Spinal cord (tissue), 10 donors: ENCODE data around the gene SRSF4. TPM values are rescaled to one million over a fixed set of nuclear protein-coding genes. Genes with fewer than 3 reads are reported as not detected.
A peak's percentile ranks its signal among the peaks of the same experiment; 100 is the strongest.
"Not testable (repeated sequence)": the region's sequence is repeated elsewhere in the genome, so short reads cannot be mapped to it uniquely, and the experiment has no call there.

ENCODE experiments used
- DNase-seq, 6 donors: peaks; one replicate each; pipeline versions ENCODE4 v3.0.0 to v3.0.0-alpha.2; 2013 to 2015; ENCODE audit warnings: low spot score in 6 of 6, low read depth in 4 of 6
- H3K27ac ChIP-seq: one replicate; pipeline ENCODE4 v1.5.1; 2013; ENCODE audit warnings: low read depth, low read length, control low read depth
- H3K27me3 ChIP-seq: one replicate; pipeline ENCODE4 v1.6.1; 2013; ENCODE audit warnings: low read length; ENCODE audit not compliant: control insufficient read depth, insufficient read depth
- H3K36me3 ChIP-seq: one replicate; pipeline ENCODE4 v1.6.1; 2013; ENCODE audit warnings: low read length; ENCODE audit not compliant: control insufficient read depth, insufficient read depth
- H3K4me1 ChIP-seq: one replicate; pipeline ENCODE4 v1.6.1; 2013; ENCODE audit warnings: low read length; ENCODE audit not compliant: control insufficient read depth, insufficient read depth
- H3K4me3 ChIP-seq: one replicate; pipeline ENCODE4 v1.5.1; 2013; ENCODE audit warnings: low read depth, low read length, control low read depth
- H3K9me3 ChIP-seq: one replicate; pipeline ENCODE4 v1.6.1; 2013; ENCODE audit warnings: low read length; ENCODE audit not compliant: control insufficient read depth, insufficient read depth
- WGBS: methylation state at CpG from one replicate; pipeline ENCODE4 v1.1.5; 2013; ENCODE audit warnings: missing lambda C conversion rate; ENCODE audit not compliant: insufficient coverage; 5-methylcytosine and 5-hydroxymethylcytosine counted together
- polyA plus RNA-seq, 2 donors: library from polyadenylated mRNA; unstranded; fragments of 120-200 nt; gene quantifications; one replicate each; pipeline ENCODE4 v1.2.1, GENCODE V29; 2013; ENCODE audit not compliant: insufficient read length in 2 of 2
- total RNA-seq, 2 donors: library from RNA; depleted of rRNA in 1 of 2; stranded (reverse); fragments of 120-200 nt in 1 of 2; fragments of >200 nt in 1 of 2; gene quantifications; one replicate each; pipeline versions ENCODE4 v1.2.3 to v1.2.4, GENCODE V29; 2013 to 2014
- donor health status: healthy.

Gene SRSF4
- total and polyA plus RNA-seq, 4 donors = 36.6 to 117 (median 78.7) TPM

DNA sequence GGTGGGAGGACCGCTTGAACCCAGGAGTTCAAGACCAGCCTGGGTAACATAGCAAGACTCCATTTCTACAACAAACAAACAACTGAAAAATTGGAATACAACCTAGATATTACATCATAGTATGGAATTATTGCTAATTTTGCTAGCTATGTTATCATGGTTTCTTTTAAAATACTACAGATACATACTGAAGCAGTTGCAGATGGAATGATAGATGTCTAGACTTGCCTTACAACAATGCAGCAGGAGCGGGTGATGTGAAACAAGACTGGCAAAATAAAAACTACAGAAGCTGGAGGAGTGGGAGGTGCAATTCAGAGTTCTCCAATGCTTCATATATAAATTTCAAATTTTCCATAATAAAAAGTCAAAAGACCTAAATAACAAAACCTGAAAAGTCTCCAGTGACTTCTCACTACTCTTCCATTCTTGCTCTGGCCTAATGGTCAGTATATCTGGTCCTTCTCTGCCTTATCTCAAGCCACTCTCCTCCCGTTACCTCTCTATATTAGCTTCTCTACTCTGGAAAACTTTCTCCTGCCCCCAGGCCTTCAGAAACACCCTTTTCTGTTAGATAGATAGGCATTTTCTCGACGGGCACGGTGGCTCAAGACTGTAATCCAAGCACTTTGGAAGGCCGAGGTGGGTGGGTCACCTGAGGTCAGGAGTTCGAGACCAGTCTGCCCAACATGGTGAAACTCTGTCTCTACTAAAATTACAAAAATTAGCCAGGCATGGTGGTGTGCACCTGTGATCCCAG, 29.5 kb downstream of the SRSF4 start:
- Histone ChIP-seq H3K9me3 (no peaks in the 10 kb centered on the region), H3K27me3 (no peaks in the 10 kb centered on the region)

DNA sequence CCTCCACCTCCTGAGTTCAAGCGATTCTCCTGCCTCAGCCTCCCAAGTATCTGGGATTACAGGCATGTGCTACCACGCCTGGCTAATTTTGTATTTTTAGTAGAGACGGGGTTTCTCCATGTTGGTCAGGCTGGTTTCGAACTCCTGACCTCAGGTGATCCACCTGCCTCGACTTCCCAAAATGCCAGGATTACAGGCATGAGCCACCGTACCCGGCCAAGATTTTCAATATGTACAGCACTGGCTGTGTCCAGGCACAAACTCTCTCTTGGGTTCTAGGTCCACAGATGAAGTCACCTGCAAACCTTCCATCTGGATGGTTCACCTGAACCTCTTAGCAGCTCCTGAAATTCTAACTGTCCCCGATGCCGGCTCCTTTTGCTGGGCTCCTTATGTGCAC, 31.4 kb downstream of the SRSF4 start:
- WGBS = 98% methylated on average over 7 of the region's 9 CpGs
- H3K4me3 ChIP-seq, DNase-seq, H3K27ac ChIP-seq, H3K4me1 ChIP-seq, H3K9me3 ChIP-seq, H3K27me3 ChIP-seq: not testable (repeated sequence)
- H3K36me3 ChIP-seq = peaks cover 77% of the 10 kb centered on the region

More for the DNA sequence above, 29.5 kb downstream of the SRSF4 start:
- no peak for DNase-seq
- Histone ChIP-seq H3K4me1 (no peaks in the 10 kb centered on the region), H3K27ac (no peak overlapping the region), H3K4me3 (no peak overlapping the region), H3K36me3 (peaks cover 74% of the 10 kb centered on the region)
- 100% methylated on average over 5 of the region's 8 CpGs for WGBS

DNA sequence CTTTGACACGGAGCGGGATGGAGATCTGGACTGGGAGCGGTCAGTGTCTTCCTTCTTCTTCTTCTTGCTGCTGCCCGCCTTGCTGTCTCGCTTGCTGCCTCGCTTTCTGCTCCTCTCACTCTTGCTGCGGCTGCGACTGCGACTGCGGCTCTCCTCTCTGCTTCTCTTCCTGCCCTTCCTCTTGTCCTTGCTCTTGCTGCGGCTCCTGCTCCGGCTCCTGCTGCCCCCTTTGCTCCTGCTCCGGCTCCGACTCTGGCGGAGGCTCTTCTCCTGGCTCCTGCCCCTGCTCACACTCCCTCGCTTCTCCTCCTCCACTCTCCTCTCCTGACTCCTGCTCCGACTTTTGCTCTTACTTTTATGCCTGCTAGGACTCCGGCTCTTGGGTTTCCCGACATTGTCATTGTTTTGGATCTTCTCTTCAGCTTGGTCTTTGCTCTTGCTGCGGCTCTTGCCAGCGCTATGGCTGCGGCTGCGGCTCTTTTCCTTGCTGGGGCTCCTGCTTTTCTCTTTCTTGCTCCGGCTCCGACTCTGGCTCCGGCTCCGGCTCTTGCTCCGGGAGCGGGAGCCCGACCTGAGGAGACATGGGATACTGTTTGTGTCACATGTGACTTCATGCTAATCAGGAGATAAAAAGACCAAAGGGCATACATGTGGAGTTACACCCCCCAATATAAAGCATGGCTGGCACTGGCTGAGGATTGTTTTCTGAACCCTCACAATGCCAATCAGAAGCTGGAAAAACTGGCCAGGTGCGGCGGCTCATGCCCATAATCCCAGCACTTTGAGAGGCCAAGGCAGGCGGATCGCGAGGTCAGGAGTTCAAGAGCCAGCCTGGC, 32.8 kb downstream of the SRSF4 start:
- Histone ChIP-seq H3K27ac (no peak overlapping the region), H3K36me3 (peaks cover 67% of the 10 kb centered on the region), H3K27me3 (no peaks in the 10 kb centered on the region), H3K9me3 (no peaks in the 10 kb centered on the region), H3K4me1 (no peaks in the 10 kb centered on the region), H3K4me3 (no peak overlapping the region)
- WGBS = 94% methylated on average over 25 of the region's 35 CpGs
- no peak for DNase-seq

DNA sequence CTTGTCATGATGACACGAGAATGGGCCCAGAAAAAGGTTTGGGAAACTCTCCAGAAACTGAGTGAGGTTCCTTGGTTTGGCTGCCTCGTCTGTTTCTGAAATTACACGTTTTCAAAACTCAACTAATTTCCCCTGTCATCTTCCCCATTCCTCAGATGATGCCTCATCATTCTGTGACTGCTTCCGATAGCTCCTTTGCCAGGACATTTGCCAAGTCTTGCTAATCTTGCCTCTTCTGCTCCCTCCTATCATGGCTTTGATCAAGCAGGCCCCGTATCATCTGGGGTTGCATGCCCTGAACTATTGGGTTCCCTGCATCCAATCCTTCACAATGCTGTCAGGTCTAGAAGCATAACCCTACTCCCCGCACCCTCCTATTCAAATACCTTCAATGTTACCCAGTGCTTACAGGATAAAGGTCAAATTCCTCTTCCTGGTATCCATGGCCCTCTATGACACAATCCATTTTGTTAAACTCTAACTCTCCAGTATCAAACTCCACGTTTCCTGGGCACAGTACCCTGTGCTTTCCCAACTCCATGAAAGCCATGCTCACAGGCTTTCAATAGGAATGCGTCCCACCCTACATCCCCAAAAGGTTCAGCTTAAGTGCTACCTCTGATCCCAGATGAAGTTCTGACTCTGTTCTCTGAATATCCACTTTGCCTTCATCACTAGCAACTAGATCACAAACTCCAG, 35.8 kb downstream of the SRSF4 start:
- no peak for DNase-seq

DNA sequence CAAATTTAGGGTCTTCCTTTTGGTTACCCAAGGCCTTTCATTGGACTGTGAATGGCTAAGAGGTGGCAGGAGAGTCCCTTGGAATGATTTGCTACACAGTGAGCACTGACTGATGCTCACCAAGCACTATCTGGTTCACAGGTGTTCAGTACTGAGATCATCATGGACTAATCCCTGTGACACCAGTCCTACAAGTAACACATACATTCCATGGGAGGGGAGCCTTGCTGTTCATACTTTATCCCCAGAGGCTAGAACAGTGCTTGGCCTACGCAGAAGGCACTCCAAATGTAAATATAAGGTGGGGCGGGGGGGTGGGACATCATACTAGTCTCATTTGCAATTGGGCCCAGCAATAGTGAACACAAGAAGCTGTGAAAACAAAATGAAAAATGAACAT, 37.5 kb downstream of the SRSF4 start:
- no CpG with 5 or more reads among the region's 2 CpGs for WGBS
- Histone ChIP-seq H3K36me3 (peaks cover 33% of the 10 kb centered on the region), H3K27me3 (no peaks in the 10 kb centered on the region), H3K4me3 (no peak overlapping the region), H3K9me3 (no peaks in the 10 kb centered on the region), H3K27ac (no peak overlapping the region), H3K4me1 (no peaks in the 10 kb centered on the region)
- no peak for DNase-seq

More for the DNA sequence above, 35.8 kb downstream of the SRSF4 start:
- Histone ChIP-seq H3K27ac (no peak overlapping the region), H3K27me3 (no peaks in the 10 kb centered on the region), H3K36me3 (peaks cover 49% of the 10 kb centered on the region), H3K4me3 (no peak overlapping the region), H3K4me1 (no peaks in the 10 kb centered on the region), H3K9me3 (no peaks in the 10 kb centered on the region)
- WGBS = 92% methylated on average over 8 of the region's 8 CpGs

DNA sequence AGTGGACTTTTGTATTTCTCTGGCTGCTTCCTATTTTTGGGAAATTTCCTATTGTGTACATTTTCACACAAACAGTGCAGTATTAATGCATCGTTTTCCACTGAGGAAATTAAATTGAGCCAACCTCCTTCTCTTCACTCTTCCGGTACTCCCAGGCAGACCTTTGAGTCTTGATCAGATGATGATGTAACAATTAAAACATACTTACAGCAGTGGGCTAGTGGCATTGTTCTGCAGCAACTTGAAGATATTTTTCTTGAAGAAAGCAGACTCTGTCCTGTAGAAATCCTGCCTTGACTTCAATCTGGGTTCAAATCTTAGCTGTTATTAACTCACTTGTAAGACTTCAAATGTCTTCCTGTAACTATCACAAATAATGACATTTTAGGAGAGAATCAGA, 39.0 kb downstream of the SRSF4 start:
- H3K27me3 ChIP-seq = no peaks in the 10 kb centered on the region
- H3K27ac ChIP-seq = no peak overlapping the region
- no peaks in the 10 kb centered on the region for H3K4me1 ChIP-seq
- DNase-seq = no peak
- no peaks in the 10 kb centered on the region for H3K9me3 ChIP-seq
- H3K4me3 ChIP-seq = no peak overlapping the region
- no CpG with 5 or more reads among the region's 2 CpGs for WGBS
- peaks cover 19% of the 10 kb centered on the region for H3K36me3 ChIP-seq

DNA sequence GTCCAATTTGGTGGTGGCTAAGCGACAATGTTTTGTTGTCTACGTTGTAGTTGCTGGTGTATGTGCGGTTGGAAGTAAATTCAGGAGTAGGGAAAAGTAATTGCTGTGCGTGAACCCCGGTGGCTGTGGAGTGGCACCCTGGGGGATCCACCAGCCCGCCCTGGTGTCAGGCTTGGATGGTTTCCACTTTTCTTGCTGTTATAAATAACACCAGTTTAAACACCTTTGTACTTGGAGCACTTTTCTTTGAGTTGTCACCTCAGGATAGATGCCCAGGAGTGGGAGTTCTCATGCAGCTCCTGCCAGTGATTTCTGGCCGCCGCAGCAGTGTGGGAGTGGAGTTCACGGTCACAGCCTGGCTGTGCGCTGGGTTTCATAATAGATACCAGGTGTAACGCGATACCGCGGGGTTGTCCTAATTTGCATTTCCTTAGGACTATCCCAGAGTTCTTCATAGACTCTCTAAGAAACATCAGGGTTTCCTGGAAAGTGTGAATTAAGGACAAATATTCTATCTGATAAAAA, 45.2 kb downstream of the SRSF4 start:
- Histone ChIP-seq H3K4me3 (no peak overlapping the region), H3K9me3 (no peaks in the 10 kb centered on the region), H3K36me3 (no peaks in the 10 kb centered on the region), H3K27ac (no peak overlapping the region), H3K4me1 (peaks cover 19% of the 10 kb centered on the region), H3K27me3 (peaks cover 4% of the 10 kb centered on the region)
- no peak for DNase-seq
- WGBS = 70% methylated on average over 2 of the region's 14 CpGs

DNA sequence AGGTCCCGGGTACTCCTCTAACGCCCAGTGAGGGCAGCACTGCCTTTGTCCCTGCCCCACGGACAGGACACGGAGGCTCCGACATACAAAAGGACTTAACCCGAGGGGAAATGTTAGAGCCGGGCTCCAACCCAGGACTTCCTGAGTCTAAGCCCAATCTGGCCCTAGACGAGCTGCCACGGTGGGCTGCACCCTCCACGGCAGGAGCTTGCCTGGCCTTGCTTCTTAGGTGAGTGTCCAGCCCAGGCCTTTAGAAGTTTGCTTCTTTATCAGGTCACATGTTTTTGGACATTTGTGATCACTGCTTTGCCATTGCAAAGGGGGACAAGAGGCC, 47.0 kb downstream of the SRSF4 start:
- peaks cover 4% of the 10 kb centered on the region for H3K27me3 ChIP-seq
- no peak overlapping the region for H3K27ac ChIP-seq
- H3K4me3 ChIP-seq = no peak overlapping the region
- H3K36me3 ChIP-seq = no peaks in the 10 kb centered on the region
- H3K9me3 ChIP-seq = no peaks in the 10 kb centered on the region
- H3K4me1 ChIP-seq = peaks cover 19% of the 10 kb centered on the region
- no peak for DNase-seq
- 77% methylated on average over 10 of the region's 10 CpGs for WGBS

DNA sequence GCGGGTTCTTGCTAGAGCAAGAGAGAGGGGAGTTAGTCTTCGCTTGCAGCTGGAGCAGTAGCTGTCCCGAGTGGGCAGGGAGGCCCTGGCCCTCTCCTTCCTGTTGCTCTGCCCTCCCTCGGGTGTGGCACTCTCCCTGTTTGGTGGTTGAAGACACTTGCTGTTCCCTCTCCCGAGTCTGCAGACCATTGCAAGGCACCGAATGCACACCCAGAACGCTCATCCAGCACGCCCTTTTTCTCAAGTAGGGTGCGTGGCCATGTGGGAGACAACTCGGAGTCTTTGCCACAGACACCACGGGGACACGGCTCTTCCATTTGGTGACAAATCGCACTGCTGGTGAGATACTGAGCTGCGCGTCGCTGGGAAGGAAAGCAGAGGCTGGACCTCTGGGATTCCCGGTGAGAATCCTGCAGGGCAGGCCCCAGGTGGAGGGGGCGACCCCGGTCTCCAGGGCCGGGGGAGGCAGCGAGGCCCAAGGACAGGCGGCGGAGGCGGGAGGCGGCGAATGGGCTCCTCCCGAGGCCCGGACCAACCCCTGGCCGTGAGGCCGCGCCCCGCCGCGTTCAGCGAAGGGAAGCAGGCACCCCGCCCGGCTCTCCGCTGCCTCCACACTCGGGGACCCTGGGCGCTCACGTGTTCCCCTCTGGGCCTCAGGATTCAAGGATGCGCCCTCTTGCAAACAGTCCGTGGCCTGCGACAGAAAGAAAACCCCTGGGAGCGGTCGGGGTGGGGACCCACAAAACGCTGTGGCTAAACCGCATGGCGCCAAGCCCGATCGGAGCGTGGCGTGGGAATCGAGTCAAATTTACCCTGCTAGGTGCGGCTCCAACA, 47.6 kb downstream of the SRSF4 start:
- Histone ChIP-seq H3K4me3 (no peak overlapping the region), H3K27me3 (peaks cover 4% of the 10 kb centered on the region), H3K9me3 (no peaks in the 10 kb centered on the region), H3K4me1 (peaks cover 19% of the 10 kb centered on the region), H3K27ac (peak overlapping the region; percentile 80), H3K36me3 (no peaks in the 10 kb centered on the region)
- WGBS = 65% methylated on average over 55 of the region's 55 CpGs
- no peak for DNase-seq
